DMS 273 (cell line): ENCODE measurements around the gene PSME3IP1.
A peak's percentile ranks its signal among the peaks of the same experiment; 100 is the strongest.
"Not testable (repeated sequence)": the region's sequence is repeated elsewhere in the genome, so short reads cannot be mapped to it uniquely, and the experiment has no call there.

Source experiments
- DNase-seq: peaks from one replicate; lab custom pipeline; 2025; ENCODE audit not compliant: unreplicated experiment; lab: John Stamatoyannopoulos, UW

PSME3IP1 gene, protein sequence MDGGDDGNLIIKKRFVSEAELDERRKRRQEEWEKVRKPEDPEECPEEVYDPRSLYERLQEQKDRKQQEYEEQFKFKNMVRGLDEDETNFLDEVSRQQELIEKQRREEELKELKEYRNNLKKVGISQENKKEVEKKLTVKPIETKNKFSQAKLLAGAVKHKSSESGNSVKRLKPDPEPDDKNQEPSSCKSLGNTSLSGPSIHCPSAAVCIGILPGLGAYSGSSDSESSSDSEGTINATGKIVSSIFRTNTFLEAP

DNA sequence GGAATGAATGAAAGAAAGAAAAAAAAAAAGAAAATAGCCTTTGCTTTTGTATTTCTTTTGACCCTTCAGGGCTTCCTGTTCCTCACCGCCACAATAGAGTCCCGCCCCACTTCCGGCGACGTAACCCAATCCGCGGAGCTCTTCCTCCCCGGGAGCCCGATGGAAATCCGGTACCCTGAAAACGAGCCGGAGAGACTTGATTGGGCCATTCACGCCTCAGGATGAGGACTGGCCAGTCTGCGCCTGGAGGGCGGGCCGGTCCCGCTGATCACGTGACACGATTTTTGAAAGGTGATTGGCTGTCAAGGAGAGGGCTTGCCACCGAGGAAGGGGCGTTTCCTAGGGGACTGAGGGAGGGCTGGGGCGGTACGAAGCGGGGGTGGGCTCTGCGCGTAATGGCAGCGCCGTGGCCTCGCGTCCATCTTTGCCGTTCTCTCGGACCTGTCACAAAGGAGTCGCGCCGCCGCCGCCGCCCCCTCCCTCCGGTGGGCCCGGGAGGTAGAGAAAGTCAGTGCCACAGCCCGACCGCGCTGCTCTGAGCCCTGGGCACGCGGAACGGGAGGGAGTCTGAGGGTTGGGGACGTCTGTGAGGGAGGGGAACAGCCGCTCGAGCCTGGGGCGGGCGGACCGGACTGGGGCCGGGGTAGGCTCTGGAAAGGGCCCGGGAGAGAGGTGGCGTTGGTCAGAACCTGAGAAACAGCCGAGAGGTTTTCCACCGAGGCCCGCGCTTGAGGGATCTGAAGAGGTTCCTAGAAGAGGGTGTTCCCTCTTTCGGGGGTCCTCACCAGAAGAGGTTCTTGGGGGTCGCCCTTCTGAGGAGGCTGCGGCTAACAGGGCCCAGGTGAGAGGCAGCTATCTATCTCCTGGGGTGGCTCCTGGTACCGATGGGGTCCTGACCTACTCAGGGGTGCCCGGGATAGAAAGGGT is at the start of gene PSME3IP1, which contains the start of gene RSPRY1:
PSME3IP1 (minus strand) TSS at position 95 of the 927 bp plus-strand sequence. CDS start 12,185 bp downstream, outside the sequence.
RSPRY1 (plus strand) TSS at position 385 of the 927 bp plus-strand sequence. CDS start 18,330 bp downstream, outside the sequence.
- peak; percentile 100 for DNase-seq

DNA sequence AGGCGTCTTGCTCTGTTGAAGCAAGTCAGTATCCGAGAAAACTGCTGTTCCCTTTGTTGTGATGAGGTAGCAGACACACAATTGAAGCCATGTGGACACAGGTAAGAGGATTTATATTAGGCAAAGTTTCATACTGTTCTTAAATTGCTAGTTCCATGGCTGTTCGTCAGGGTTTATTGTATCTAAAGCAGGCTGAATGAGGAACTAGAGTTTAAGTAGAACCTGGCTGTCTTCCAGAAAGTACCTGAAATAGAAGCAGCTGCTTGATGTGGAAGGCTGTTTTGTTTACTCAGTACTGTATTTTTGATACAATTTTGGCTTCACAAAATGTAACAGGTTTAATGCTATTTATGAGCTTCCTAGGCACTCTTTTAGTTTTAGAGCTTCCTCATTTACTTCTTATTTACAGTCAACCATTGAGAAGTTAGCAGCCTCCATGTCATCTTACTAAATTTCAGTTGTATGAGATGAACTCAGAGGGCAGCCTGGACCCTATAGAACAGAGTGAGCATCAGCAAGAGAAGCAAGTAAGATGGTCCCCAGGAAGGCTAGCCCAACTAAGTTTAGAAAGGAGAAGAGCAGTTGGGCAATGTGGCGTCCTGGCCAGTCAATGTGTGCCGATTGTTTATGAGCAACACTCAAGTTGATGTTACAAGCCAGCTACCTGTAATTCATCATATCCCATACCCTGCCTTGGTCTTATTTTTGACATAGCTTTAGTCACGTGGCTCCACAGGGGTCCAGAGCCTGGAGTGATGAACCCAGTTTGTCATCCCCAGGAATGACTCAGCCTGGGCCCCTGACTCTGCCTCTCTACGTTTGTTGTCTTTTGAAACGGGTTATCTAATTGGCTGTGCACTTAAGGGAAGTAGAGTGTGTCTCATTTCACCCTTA is 49.5 kb upstream of the PSME3IP1 start:
- no peak for DNase-seq

DNA sequence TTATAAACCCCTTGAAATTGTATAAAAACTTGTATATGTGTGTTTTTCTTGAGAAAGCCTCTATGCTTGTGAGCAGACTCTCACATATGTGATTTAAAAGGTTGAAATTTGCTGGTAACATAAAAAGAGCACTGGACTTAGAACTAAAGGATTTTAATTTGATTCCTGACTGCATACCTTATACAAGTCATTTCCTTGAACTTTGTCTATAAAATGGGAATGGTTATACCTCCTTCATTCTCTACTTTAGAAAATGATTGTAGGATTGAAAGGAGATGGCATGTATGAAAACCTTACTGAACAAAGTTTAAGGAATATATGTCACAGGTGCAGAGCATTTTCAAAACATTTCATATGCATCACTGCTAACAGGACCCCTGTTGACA is 48.9 kb upstream of the PSME3IP1 start:
- no peak for DNase-seq

DNA sequence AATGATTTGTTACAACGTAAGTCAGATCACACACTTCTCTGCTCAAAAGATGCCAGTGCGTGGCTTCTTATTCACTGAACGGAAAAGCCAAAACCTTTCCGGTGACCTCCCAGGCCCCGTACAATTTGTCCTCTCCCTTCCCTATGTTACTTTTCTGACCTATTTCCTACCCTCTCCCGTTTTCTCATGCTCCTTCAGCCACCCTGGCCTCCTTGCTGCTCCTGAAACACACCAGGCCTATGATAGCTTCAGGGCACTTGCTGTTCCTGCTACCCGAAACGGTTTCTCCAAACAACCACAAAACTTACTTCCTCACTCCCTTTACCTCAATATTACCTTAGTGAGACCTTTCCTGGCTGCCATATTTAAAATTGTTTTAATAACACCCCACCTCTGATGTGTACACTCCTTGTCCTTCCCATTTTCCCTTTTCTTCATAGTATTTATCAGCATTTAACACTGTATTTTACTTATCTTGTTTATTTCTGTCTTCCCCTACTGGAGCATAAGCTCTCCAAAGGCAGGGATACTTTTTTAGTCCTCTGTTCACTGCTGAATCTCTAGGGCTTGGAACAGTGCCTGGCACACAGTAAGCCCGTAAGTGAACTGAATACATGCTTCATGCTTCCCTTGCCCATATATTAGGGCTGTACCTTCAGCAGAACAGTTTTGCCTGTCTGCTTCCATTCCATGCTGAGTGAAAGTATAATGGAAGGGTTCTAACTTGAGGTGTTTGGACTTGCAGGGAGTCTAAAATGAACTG is 48.3 kb upstream of the PSME3IP1 start:
- no peak for DNase-seq

DNA sequence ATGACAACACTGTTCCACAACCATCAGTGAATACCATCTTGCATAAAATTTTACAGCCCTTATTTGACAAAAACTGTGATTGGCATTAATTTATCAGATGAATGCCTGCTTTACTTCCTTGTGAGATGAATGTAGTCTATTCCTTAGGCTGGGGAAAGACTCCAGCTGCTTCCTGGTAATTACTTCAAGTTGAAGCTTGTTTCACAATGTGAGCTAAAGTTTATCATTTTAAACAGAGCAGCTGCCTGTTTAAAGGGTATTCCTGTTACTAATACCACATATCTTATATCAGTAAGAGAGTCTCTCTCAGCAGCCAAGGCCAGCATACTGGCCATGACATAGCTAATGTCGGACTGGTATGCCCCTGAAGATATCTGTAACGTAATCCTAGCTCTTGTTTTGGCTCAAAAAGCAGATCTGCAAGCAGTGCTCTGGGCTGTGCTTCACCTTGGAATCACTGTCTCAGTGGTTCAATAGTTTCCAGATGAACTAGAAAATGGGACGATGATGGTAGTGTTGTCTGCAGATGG is 46.0 kb upstream of the PSME3IP1 start:
- peak; percentile 63 for DNase-seq

DNA sequence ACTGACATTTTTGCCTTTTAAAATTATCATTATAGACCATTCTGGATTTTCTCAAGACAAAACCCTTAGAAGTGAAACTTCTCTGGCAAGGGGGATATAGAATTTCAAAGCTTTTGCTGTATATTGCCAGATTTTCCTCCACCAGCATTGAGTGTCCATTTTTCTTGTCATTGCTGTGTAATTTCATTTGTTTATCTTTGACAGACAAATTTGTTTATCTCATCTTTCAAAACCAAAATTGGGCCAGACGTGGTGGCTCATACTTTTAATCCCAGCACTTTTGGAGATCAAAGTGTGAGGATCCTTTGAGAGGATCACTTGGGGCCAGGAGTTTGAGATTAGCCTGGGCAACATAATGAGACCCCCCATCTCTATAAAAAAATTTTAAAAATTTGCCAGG is 43.2 kb upstream of the PSME3IP1 start:
- no peak for DNase-seq

DNA sequence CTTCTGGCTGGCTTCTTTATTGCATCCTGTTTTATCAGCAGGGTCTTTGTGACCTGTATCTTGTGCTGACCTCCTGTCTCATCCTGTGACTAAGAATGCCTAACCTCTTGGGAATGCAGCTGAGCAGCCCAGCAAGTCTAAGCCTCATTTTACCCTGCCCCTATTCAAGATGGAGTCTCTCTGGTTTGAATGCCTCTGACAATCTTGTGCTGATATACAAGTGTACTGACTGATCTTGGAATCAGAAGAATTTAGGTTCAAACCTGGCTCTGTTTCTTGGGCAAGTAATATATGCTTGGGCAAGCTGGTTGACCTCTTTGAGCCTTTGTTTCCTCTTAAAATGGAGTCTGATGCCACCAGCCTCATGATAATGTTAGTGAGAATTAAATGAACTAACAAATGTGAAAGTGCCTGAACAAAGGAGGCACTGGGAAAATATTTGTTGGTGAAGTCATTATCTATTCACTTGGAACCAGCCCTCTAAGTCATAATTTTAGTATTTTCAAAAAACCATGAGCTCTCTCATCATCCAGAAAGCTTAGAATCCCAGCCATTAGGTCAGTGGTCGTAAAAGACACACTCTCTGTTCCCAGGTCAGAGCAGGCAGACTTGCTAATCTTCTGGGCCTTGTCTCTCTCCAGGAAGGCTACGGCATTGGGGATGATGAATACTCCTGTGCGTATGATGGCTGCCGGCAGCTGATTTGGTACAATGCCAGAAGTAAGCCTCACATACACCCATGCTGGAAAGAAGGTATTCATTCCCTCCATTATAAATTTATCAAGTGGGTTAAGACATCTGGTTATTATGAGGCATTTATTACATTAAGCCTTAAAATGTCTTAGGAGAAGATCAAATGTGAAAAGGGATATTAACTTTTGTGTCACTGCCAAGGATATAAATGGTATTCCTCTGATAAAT is 41.1 kb upstream of the PSME3IP1 start:
- no peak for DNase-seq

DNA sequence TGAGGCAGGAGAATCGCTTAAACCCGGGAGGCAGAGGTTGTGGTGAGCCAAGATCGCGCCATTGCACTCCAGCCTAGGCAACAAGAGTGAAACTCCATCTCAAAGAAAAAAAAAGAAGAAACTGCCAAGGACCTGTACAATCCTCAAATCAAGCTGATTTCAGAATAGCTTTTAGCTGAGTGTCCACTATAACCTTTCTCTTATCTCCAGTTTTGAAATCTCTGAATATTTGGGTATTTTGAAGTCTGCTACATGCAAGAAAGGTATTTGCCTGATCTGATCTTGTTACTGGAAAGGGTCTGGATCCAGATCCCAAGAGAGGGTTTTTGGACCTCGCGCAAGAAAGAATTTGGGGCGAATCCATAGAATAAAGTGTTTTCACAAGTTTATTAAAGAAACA is 40.1 kb upstream of the PSME3IP1 start:
- DNase-seq, result no peak

DNA sequence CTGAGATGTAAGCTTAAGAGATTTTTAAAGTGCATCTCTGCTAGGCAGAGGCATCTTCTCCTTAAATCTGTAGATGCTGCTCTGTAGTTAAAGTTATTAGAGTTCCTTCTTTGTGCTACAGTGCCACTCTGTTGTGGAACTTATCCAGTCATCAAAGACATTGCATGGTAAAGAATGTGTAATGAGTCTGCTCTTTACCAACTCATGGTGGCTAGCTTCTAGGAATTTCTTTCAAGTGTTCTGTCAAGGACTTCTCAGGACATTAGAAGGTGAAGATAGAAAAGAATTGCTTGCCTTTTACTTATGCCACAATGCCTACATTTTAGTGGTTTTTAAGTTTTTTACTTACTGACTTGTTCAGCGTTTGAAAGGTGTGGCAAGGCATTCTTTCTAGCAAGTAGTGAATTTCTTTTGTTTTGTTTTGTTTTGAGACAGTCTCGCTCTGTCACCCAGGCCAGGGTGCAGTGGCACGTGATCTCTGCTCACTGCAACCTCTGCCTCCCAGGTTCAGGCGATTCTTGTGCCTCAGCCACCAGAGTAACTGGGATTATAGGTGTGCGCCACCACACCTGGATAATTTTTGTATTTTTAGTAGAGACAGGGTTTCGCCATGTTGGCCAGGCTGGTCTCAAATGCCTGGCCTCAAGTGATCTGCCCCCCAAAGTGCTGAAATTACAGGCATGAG is 39.0 kb upstream of the PSME3IP1 start:
- no peak for DNase-seq

DNA sequence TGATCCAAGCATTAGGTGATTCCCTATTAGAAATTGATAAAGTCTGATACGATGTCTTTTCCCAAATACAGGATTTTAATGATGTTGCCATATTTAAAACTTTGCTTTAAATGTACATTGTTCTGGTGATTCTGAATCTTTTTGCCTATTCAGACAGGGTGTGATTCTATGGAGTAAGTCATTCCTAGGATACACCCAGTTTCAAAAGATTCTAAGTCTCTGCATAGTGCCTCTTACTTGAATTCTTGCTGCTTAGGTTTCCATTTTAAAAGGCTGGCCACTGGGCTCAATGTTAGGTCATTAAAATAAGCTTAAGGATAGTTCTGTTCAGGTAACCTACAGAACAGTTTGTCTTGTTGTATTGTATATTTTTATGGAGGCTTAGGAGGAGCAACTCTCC is 37.2 kb upstream of the PSME3IP1 start:
- no peak for DNase-seq

DNA sequence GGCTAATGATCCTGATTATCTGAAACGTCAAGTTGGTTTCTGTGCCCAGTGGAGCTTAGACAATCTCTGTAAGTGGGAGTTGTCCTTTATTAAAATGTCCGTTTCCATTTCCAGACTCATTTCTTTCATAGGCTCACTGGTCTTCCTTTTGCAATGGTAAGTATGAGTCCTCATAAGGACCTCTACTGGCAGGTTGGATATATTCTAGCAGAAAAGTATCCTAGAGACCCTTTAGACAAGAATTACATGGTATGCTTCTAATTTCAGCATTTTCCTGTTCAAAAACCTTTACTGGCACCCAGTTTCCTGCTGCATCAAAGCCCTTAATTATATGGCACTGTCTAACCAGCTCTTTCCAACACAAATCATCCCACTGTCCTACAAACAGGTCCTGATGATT is 31.1 kb upstream of the PSME3IP1 start:
- DNase-seq, result no peak

DNA sequence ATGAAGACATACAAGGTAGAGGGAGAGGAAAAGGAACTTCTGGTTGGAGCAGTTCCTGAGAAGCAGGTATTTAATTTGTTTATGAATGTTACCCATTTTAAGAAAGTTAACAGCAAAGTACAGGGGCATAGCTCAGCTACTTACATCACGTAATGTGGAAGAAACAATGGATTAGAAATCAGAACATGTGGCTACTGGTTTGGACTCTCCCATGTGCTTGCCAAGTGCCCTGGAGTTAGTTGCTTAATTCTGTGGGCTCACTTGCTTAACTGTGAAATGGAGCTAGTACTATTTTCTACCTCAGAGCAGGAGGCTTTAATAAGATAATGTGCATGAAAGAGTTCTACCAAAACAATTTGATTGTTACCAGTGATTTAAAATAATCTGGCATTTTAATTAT is 27.6 kb upstream of the PSME3IP1 start:
- DNase-seq, result no peak

DNA sequence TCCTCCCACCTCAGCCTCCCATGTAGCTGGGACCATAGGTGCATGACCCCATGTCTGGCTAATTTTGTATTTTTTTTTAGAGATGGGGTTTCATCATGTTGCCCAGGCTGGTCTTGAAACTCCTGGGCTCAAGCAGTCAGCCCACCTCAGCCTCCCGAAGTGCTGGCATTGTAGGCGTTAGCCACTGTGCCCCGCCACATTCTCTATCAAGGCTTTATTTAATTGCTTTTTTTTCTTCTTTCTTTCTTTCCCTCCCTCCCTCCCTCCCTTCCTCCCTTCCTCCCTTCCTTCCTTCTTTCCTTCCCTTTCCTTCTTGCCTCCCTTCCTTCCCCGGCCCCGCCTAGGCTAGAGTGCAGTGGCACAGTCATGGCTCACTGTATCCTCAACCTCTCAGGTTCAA is 23.9 kb upstream of the PSME3IP1 start:
- DNase-seq, result no peak

DNA sequence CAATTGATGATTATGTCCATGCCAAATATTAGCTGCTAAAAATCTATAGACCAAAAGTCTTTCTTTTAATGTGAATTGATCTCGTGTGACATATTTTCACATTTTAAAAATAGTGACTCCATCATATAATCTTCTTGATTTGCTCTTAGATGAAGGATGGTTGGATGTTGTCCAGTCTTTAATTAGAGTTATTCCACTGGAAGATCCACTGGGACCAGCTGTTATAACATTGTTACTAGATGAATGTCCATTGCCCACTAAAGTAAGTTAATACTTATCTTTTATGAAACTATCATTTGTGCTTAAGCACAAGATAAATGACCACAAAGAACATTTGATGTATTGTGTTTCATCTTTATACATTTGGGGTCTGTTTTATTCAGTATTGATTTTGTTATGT is 23.1 kb upstream of the PSME3IP1 start:
- no peak for DNase-seq

DNA sequence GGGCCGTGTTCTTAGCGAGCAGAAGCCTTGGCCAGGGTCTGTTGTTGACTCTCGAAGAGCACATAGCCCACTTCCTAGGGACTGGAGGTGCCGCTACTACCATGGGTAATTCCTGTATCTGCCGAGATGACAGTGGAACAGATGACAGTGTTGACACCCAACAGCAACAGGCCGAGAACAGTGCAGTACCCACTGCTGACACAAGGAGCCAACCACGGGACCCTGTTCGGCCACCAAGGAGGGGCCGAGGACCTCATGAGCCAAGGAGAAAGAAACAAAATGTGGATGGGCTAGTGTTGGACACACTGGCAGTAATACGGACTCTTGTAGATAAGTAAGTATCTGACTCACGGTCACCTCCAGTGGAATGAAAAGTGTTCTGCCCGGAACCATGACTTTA is 18.8 kb upstream of the PSME3IP1 start:
- DNase-seq, result peak; percentile 7

DNA sequence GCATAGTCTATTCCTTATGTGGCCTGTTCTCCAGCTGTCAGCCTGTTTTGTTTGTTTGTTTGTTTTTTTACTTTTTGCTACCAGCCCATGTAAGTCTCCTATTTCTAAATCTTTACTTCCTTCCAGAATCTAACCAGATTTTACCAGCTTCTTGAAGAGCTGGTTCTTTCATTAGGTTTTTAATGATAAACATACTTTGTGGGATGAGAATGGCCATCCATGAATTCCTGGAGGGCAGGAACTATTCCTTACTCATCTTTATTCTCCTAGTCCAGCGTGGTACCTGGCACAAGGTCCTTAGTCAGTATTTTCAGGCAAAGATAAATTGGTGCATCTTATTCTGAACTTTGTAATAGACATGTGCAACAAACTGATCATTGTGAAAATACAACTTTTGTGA is 17.6 kb upstream of the PSME3IP1 start:
- DNase-seq, result no peak

DNA sequence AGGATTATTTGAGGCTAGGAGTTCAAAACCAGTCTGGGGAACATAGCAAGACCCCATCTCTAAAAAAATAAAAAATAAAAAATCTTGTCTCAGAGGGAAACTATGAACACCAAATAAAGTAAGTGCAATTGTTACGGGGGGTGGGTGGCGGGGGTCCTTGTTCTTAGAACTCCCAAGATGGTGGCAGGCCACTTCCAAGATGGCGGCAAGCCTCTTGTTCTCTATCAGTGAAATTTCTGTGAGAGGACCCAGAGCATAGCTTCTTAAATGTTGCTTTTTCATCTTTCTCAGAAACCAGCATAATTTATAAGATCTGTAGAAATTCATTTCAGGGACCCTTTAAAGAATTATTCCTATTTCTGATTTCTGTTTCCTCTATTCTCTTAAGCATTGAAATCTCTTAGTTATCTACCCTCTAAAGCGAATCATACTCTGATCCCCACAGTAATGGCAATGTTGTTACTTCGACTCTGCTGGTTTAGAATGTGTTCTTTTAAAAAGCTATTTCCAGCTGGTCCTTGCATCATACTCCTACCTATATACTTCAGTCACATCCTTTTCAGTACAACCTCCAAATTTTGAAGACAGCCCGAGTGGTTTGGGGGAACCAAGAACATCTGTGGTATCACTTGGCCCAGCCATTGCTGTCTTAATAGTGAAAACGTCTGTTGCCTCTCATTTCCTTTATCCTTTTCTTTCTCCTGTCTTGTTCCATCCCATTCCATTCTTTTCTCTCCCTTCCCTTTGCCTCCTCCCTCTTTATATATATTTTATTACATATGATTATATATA is 16.5 kb upstream of the PSME3IP1 start:
- no peak for DNase-seq

DNA sequence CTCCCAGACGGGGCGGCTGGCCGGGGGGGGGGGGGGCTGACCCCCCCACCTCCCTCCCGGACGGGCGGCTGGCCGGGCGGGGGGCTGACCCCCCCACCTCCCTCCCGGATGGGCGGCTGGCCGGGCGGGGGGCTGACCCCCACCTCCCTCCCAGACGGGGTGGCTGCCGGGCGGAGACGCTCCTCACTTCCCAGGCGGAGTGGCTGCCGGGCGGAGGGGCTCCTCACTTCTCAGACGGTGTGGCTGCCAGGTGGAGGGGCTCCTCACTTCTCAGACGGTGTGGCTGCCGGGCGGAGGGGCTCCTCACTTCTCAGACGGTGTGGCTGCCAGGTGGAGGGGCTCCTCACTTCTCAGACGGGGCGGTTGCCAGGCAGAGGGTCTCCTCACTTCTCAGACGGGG is 15.1 kb upstream of the PSME3IP1 start:
- not testable (repeated sequence) for DNase-seq
